Measurements from ENCODE around the gene JAKMIP1.

GRCh38 chr4:6071959-6072720 is 128.2 kb downstream of the JAKMIP1 start:
- TF ChIP-seq CTCF (IDR thresholded peaks at IDR 0.05), result no peak
- TF ChIP-seq POLR2A (IDR thresholded peaks at IDR 0.05), result no peak

All from esophagus squamous epithelium (tissue), 4 donors.